Measurements from ENCODE around the gene TMPRSS13.

The TMPRSS13 gene

DNA sequence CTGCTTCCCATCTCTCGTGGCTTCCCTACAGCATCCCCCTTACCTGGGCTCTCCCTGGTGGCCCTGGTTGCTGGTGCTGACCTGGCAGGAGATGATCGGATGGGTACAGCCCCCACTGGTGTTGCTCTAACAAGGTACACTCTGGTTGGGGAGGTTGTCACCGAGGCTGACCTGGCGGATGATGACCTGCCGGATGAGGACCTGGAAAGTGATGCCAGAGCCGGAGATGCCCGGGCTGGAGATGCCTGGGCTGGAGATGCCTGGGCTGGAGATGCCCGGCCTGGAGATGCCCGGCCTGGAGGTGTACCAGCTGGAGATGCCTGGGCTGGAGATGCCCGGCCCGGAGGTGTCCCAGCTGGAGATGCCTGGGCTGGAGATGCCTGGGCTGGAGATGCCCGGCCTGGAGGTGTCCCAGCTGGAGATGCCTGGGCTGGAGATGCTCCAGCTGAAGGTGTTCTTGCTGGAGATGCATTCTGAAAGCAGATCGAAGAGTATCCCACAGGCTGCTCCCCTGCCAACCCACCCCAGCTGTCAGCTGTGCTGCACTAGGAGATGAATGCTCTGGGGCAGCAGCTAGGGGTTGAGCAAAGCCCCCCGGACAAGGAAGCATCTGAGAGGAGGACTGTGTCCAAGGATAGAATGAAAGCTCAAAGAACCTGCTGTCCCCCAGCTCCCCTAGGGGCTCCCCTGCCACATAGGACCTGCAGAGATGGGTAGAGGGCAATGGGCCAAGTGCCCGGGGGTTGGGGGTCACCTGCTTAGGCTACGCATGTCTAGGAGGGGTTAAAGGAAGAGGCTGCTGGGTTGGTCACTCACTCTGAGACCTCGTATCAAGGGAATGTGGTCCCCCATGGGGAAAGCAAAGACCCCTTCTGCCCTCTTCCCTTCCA, 10.6 kb downstream of the TMPRSS13 start:
- DNase-seq (ENCODE audit: extremely low spot score), result no peak
- POLR2A ChIA-PET, result no interaction called here
- TF ChIP-seq L3MBTL2 (conservative IDR thresholded peaks at IDR 0.05) (no peak), HDGF (IDR thresholded peaks at IDR 0.05; ENCODE audit: borderline replicate concordance) (no peak), FOXK2 (IDR thresholded peaks at IDR 0.05) (no peak), FOXA1 (IDR thresholded peaks at IDR 0.05) (no peak), FOXM1 (IDR thresholded peaks at IDR 0.05; ENCODE audit: borderline replicate concordance) (no peak), BHLHE40 (IDR thresholded peaks at IDR 0.05; ENCODE audit: borderline replicate concordance) (no peak), ELF4 (IDR thresholded peaks at IDR 0.05) (no peak), SP1 (IDR thresholded peaks at IDR 0.05) (no peak), SUZ12 (IDR thresholded peaks at IDR 0.05) (no peak), CTBP1 (IDR thresholded peaks at IDR 0.05; ENCODE audit: borderline replicate concordance) (no peak), ZNF384 (IDR thresholded peaks at IDR 0.05) (no peak), ARNT (IDR thresholded peaks at IDR 0.05) (no peak), TARDBP (IDR thresholded peaks at IDR 0.05) (no peak), LEF1 (IDR thresholded peaks at IDR 0.05; ENCODE audit: borderline replicate concordance) (no peak), NFRKB (IDR thresholded peaks at IDR 0.05) (no peak)
- TF ChIP-seq, protein P1, sequence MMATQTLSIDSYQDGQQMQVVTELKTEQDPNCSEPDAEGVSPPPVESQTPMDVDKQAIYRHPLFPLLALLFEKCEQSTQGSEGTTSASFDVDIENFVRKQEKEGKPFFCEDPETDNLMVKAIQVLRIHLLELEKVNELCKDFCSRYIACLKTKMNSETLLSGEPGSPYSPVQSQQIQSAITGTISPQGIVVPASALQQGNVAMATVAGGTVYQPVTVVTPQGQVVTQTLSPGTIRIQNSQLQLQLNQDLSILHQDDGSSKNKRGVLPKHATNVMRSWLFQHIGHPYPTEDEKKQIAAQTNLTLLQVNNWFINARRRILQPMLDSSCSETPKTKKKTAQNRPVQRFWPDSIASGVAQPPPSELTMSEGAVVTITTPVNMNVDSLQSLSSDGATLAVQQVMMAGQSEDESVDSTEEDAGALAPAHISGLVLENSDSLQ (IDR thresholded peaks at IDR 0.05), result no peak
- CTCF ChIA-PET, result no interaction called here

DNA sequence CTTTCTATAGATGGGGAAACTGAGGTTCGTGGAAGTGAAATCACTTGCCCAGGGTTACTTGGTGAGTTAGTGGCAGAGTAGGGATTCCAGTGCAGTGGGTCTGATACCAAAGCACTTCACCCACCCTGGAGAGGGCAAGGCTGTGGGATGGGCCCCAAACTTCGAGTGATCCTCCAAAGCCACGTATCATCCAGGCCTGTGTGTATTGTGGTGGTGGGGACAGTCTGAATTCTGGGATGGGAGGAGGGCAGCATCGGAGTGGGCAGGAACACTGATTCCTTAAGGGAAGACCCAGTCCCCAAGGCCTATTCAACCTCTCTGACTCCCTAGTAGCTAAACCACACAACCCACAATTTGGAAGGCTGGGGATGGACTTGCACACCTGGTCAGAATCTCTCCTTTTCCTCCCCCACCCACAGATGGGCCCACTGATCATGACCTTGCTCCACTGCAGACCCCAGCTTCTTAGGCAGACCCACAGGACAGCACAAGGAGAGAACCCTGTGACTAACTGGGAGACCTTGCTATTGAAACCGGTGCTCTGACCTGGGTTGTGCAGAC, 11.5 kb downstream of the TMPRSS13 start:
- CTCF ChIA-PET, result interaction anchor here (0.6 kb wide), 1 partner anchor 270 kb away, joined by 5 read pairs; no protein-coding TSS in a partner anchor
- POLR2A ChIA-PET, result no interaction called here
- DNase-seq (ENCODE audit: extremely low spot score), result no peak
- no peak for TF ChIP-seq ZNF384 (IDR thresholded peaks at IDR 0.05)
- TF ChIP-seq ARNT (IDR thresholded peaks at IDR 0.05), result no peak
- TF ChIP-seq FOXM1 (IDR thresholded peaks at IDR 0.05; ENCODE audit: borderline replicate concordance), result no peak
- TF ChIP-seq HDGF (IDR thresholded peaks at IDR 0.05; ENCODE audit: borderline replicate concordance), result no peak
- TF ChIP-seq LEF1 (IDR thresholded peaks at IDR 0.05; ENCODE audit: borderline replicate concordance), result no peak
- no peak for TF ChIP-seq ELF4 (IDR thresholded peaks at IDR 0.05)
- no peak for TF ChIP-seq SP1 (IDR thresholded peaks at IDR 0.05)
- no peak for TF ChIP-seq TARDBP (IDR thresholded peaks at IDR 0.05)
- TF ChIP-seq NFRKB (IDR thresholded peaks at IDR 0.05), result no peak
- no peak for TF ChIP-seq L3MBTL2 (conservative IDR thresholded peaks at IDR 0.05)

DNA sequence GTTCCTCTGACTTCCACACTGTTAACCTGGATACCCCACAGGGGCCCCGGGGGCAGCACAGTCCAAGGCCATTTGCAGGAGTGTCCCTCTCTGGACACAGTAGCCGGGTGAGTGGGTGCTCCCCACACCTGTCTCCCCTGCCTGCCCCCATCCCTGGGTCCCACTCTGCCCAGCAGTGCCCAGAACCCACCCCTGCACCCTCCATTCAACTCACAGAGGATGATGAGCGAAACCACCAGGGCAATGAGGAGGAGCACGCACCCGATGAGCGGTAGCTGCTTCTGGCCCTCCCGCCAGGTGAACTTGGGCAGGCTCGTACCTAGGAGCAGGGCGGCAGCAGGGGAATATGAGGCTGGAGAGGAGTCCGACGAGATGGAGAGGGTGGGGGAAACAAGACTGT, 12.2 kb downstream of the TMPRSS13 start:
- DNase-seq (ENCODE audit: extremely low spot score), result no peak
- ChIA-PET POLR2A (no interaction called here), CTCF (no interaction called here)
- TF ChIP-seq LEF1 (IDR thresholded peaks at IDR 0.05; ENCODE audit: borderline replicate concordance) (no peak), SUZ12 (IDR thresholded peaks at IDR 0.05) (no peak), SP1 (IDR thresholded peaks at IDR 0.05) (no peak), ELF4 (IDR thresholded peaks at IDR 0.05) (no peak), CTBP1 (IDR thresholded peaks at IDR 0.05; ENCODE audit: borderline replicate concordance) (no peak), NFRKB (IDR thresholded peaks at IDR 0.05) (no peak), TARDBP (IDR thresholded peaks at IDR 0.05) (no peak), FOXK2 (IDR thresholded peaks at IDR 0.05) (no peak), ARNT (IDR thresholded peaks at IDR 0.05) (no peak), L3MBTL2 (conservative IDR thresholded peaks at IDR 0.05) (no peak), BHLHE40 (IDR thresholded peaks at IDR 0.05; ENCODE audit: borderline replicate concordance) (no peak), HDGF (IDR thresholded peaks at IDR 0.05; ENCODE audit: borderline replicate concordance) (no peak), FOXM1 (IDR thresholded peaks at IDR 0.05; ENCODE audit: borderline replicate concordance) (no peak), FOXA1 (IDR thresholded peaks at IDR 0.05) (no peak)
- TF ChIP-seq, protein P1 (IDR thresholded peaks at IDR 0.05), result no peak

DNA sequence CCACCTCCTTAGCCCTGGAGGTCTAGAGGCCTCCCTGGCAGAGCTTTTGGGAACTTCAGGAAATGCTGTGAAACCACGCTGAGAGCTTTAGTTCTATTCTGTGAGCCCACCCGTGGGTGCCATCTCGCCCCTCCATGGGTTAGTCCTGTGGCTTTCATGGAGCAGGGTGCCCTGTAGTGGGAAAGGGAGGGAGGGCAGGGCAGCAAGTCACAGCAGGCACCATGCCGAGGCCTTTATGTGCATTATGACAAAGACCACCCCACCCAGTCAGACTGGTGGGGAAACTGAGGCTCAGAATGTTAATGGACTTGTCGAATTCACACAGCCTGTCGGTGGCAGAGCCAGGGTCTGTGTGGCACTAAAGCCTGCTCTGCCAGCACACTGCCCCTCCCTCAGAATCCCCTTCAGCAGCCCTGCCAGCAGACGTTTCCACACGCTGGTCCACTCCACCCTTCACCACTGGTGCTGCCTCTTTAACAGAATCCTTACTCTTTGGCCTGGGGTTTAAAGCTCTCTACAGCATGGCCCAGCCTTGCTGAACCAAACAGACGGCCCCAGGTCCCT, 13.4 kb downstream of the TMPRSS13 start:
- POLR2A ChIA-PET, result no interaction called here
- CTCF ChIA-PET, result no interaction called here
- TF ChIP-seq NFRKB (IDR thresholded peaks at IDR 0.05), result no peak
- TF ChIP-seq ELF4 (IDR thresholded peaks at IDR 0.05), result no peak
- no peak for TF ChIP-seq SP1 (IDR thresholded peaks at IDR 0.05)
- TF ChIP-seq TARDBP (IDR thresholded peaks at IDR 0.05), result no peak
- TF ChIP-seq, protein P1 (IDR thresholded peaks at IDR 0.05), result no peak
- no peak for TF ChIP-seq FOXA1 (IDR thresholded peaks at IDR 0.05)
- no peak for TF ChIP-seq BHLHE40 (IDR thresholded peaks at IDR 0.05; ENCODE audit: borderline replicate concordance)
- no peak for TF ChIP-seq L3MBTL2 (conservative IDR thresholded peaks at IDR 0.05)
- no peak for TF ChIP-seq HDGF (IDR thresholded peaks at IDR 0.05; ENCODE audit: borderline replicate concordance)
- TF ChIP-seq LEF1 (IDR thresholded peaks at IDR 0.05; ENCODE audit: borderline replicate concordance), result no peak
- no peak for TF ChIP-seq SUZ12 (IDR thresholded peaks at IDR 0.05)
- TF ChIP-seq ZNF384 (IDR thresholded peaks at IDR 0.05), result no peak
- TF ChIP-seq FOXK2 (IDR thresholded peaks at IDR 0.05), result no peak
- TF ChIP-seq CTBP1 (IDR thresholded peaks at IDR 0.05; ENCODE audit: borderline replicate concordance), result no peak
- no peak for TF ChIP-seq ARNT (IDR thresholded peaks at IDR 0.05)
- no peak for TF ChIP-seq FOXM1 (IDR thresholded peaks at IDR 0.05; ENCODE audit: borderline replicate concordance)
- no peak for DNase-seq (ENCODE audit: extremely low spot score)

DNA sequence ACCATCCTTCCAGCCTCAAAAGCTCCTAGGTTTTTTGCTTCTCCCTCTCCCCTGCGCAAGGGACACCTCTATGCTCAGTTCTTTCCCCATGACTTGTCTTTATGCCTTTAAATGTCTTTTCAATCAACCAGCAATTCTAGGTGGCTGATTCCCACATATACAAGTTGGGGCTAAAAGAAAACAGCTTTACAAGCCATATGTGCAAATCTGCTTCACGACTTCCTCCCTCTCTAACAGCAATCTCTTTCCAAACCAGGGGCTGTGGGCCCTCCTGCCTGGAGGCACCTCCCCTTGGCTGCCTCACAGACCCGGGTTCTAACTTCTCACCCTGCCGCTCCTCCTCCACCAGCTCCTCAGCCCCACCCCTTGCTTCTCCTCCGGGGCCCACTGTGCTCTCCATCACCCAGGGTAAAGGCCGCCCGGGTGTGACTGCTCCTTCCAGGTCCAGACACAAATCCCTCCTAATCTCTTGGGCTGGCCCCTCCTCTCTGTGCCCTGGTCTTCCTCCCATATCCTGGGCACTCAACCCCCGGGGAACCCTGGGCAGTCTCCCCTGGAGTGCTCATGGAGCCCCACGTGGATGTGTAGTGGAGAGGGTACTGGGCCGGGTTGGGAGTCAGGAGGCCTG, 14.1 kb downstream of the TMPRSS13 start:
- ChIA-PET POLR2A (no interaction called here), CTCF (no interaction called here)
- TF ChIP-seq ELF4 (IDR thresholded peaks at IDR 0.05) (no peak), BHLHE40 (IDR thresholded peaks at IDR 0.05; ENCODE audit: borderline replicate concordance) (no peak), FOXM1 (IDR thresholded peaks at IDR 0.05; ENCODE audit: borderline replicate concordance) (no peak)
- DNase-seq (ENCODE audit: extremely low spot score), result no peak

Data from HEK293T (cell line).